Mucosa of rectum (tissue), 2 donors: ENCODE results near the gene COL16A1.

Experiments used
- H3K27ac ChIP-seq, 2 donors: one replicate each; pipeline ENCODE4 v1.7.0; 2013; ENCODE audit warnings: inconsistent platforms in 2 of 2, low read depth in 2 of 2, low read length in 2 of 2
- H3K27me3 ChIP-seq, 2 donors: one replicate each; pipeline ENCODE4 v1.7.0; 2013; ENCODE audit warnings: low read length in 2 of 2; ENCODE audit not compliant: control insufficient read depth in 2 of 2, insufficient read depth in 2 of 2
- H3K36me3 ChIP-seq, 2 donors: one replicate each; pipeline ENCODE4 v1.7.0; 2013; ENCODE audit warnings: low read length in 2 of 2; ENCODE audit not compliant: control insufficient read depth in 2 of 2, insufficient read depth in 2 of 2
- H3K4me1 ChIP-seq, 2 donors: one replicate each; pipeline ENCODE4 v1.7.0; 2013; ENCODE audit warnings: low read length in 2 of 2, mild to moderate bottlenecking in 1 of 2; ENCODE audit not compliant: control insufficient read depth in 2 of 2, insufficient read depth in 2 of 2
- H3K4me3 ChIP-seq, 2 donors: one replicate each; pipeline ENCODE4 v1.7.0; 2013; ENCODE audit warnings: low read length in 2 of 2
- H3K9ac ChIP-seq, 2 donors: one replicate each; pipeline ENCODE4 v1.7.0; 2013; ENCODE audit warnings: low read length in 2 of 2, low read depth in 1 of 2, mild to moderate bottlenecking in 1 of 2
- H3K9me3 ChIP-seq, 2 donors: one replicate each; pipeline ENCODE4 v1.7.0; 2013; ENCODE audit warnings: low read length in 2 of 2; ENCODE audit not compliant: control insufficient read depth in 2 of 2
- donor health status: healthy.
- donor health status: Normal muscosa, but diverticular disease.

The COL16A1 gene

DNA sequence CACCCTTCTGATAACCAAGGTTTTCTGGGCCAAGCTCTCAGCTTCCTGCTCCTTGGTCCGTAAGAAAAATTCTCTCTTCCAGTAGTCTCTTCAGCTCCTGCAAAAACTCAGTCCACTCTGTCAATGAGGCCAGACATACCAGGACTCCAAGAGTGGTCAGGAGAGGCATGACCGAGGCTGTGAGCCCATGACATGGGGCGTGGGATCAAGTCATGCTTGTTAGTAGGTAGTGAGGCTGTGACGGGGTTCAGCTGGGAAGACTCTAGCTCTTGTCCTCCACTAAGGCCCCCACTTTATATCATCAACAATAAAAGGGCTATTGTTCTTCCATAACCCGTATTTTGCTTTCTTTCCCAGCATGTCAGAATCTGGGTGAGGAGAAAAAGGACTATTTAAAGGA, 96.5 kb downstream of the COL16A1 start:
- Histone ChIP-seq H3K4me1 (no peaks in the 10 kb centered on the region), H3K9me3 (no peaks in the 10 kb centered on the region), H3K9ac (no peak overlapping the region), H3K4me3 (no peak overlapping the region), H3K36me3 (no peaks in the 10 kb centered on the region), H3K27ac (no peak overlapping the region), H3K27me3 (no peaks in the 10 kb centered on the region)

- Histone ChIP-seq H3K27me3 (no peaks in the 10 kb centered on the region), H3K9me3 (no peaks in the 10 kb centered on the region), H3K27ac (no peak overlapping the region), H3K4me3 (no peak overlapping the region), H3K4me1 (no peaks in the 10 kb centered on the region), H3K9ac (no peak overlapping the region), H3K36me3 (no peaks in the 10 kb centered on the region)
Measured at GRCh38 chr1:31605908-31606427, 97.8 kb downstream of the COL16A1 start.
